ENCODE measurements around the gene UNC79. TPM values are rescaled to one million over a fixed set of nuclear protein-coding genes. Genes with fewer than 3 reads are reported as not detected.
"Not testable (repeated sequence)": the region's sequence is repeated elsewhere in the genome, so short reads cannot be mapped to it uniquely, and the experiment has no call there.

Gene UNC79
- polyA plus RNA-seq, 3 donors from 2014 or later: not detected

- H3K4me1 Mint-ChIP-seq: no peaks in the 10 kb centered on the region
- H3K27ac Mint-ChIP-seq: no peak overlapping the region
- peaks cover 2 to 12% (median 2%) of the 10 kb centered on the region in 3 donors for H3K27me3 Mint-ChIP-seq (ENCODE audit: low read depth in 3 of 3)
- H3K36me3 Mint-ChIP-seq: no peaks in the 10 kb centered on the region
- DNase-seq: no peak
- no peak overlapping the region for H3K4me3 Mint-ChIP-seq
- H3K9me3 Mint-ChIP-seq: no peaks in the 10 kb centered on the region
Measured at GRCh38 chr14:93458234-93458633, 27.5 kb downstream of the UNC79 start.

GRCh38 chr14:93462479-93462878, 31.7 kb downstream of the UNC79 start:
- H3K27ac Mint-ChIP-seq: no peak overlapping the region
- H3K9me3 Mint-ChIP-seq: peaks cover 0 to 1% (median 0%) of the 10 kb centered on the region in 6 donors
- DNase-seq: no peak
- H3K4me1 Mint-ChIP-seq: no peaks in the 10 kb centered on the region
- H3K4me3 Mint-ChIP-seq: no peak overlapping the region
- peaks cover 0 to 8% (median 2%) of the 10 kb centered on the region in 3 donors for H3K27me3 Mint-ChIP-seq (ENCODE audit: low read depth in 3 of 3)
- no peaks in the 10 kb centered on the region for H3K36me3 Mint-ChIP-seq

- H3K27me3 Mint-ChIP-seq (ENCODE audit: low read depth in 3 of 3): peaks cover 2 to 8% (median 3%) of the 10 kb centered on the region in 3 donors
- no peaks in the 10 kb centered on the region for H3K36me3 Mint-ChIP-seq
- no peaks in the 10 kb centered on the region for H3K4me1 Mint-ChIP-seq
- peaks cover 0 to 1% (median 0%) of the 10 kb centered on the region in 6 donors for H3K9me3 Mint-ChIP-seq
- no peak overlapping the region for H3K27ac Mint-ChIP-seq
- no peak for DNase-seq
- H3K4me3 Mint-ChIP-seq: no peak overlapping the region
Measured at GRCh38 chr14:93464271-93464670, 33.5 kb downstream of the UNC79 start.

GRCh38 chr14:93475471-93475870, 44.7 kb downstream of the UNC79 start:
- peaks cover 3 to 16% (median 6%) of the 10 kb centered on the region in 3 donors for H3K27me3 Mint-ChIP-seq (ENCODE audit: low read depth in 3 of 3)
- no peak overlapping the region for H3K27ac Mint-ChIP-seq
- peaks cover 0 to 2% (median 0%) of the 10 kb centered on the region in 6 donors for H3K9me3 Mint-ChIP-seq
- no peaks in the 10 kb centered on the region for H3K36me3 Mint-ChIP-seq
- no peak overlapping the region for H3K4me3 Mint-ChIP-seq
- no peaks in the 10 kb centered on the region for H3K4me1 Mint-ChIP-seq
- no peak for DNase-seq

- H3K27me3 Mint-ChIP-seq (ENCODE audit: low read depth in 3 of 3): peaks cover 2 to 11% (median 6%) of the 10 kb centered on the region in 3 donors
- H3K36me3 Mint-ChIP-seq: no peaks in the 10 kb centered on the region
- H3K27ac Mint-ChIP-seq: no peak overlapping the region
- H3K9me3 Mint-ChIP-seq: no peaks in the 10 kb centered on the region
- DNase-seq: no peak
- H3K4me1 Mint-ChIP-seq: no peaks in the 10 kb centered on the region
- H3K4me3 Mint-ChIP-seq: no peak overlapping the region
Measured at GRCh38 chr14:93476305-93476704, 45.6 kb downstream of the UNC79 start.

- H3K27me3 Mint-ChIP-seq (ENCODE audit: low read depth in 3 of 3); H3K9me3 Mint-ChIP-seq; DNase-seq; H3K4me1 Mint-ChIP-seq; H3K4me3 Mint-ChIP-seq; H3K36me3 Mint-ChIP-seq; H3K27ac Mint-ChIP-seq: not testable (repeated sequence)
Measured at GRCh38 chr14:93479074-93479473, 48.3 kb downstream of the UNC79 start.

GRCh38 chr14:93480867-93481266, 50.1 kb downstream of the UNC79 start:
- Mint-ChIP-seq H3K4me1 (no peaks in the 10 kb centered on the region), H3K4me3 (no peak overlapping the region)

GRCh38 chr14:93481758-93482157, 51.0 kb downstream of the UNC79 start:
- Mint-ChIP-seq H3K4me3 (no peak overlapping the region), H3K9me3 (peaks cover 0 to 4% (median 0%) of the 10 kb centered on the region in 6 donors), H3K4me1 (no peaks in the 10 kb centered on the region), H3K27me3 (ENCODE audit: low read depth in 3 of 3) (peaks cover 3 to 12% (median 7%) of the 10 kb centered on the region in 3 donors), H3K36me3 (no peaks in the 10 kb centered on the region), H3K27ac (no peak overlapping the region)
- no peak for DNase-seq

More at GRCh38 chr14:93480867-93481266, 50.1 kb downstream of the UNC79 start:
- no peak for DNase-seq
- H3K9me3 Mint-ChIP-seq: peaks cover 0 to 4% (median 0%) of the 10 kb centered on the region in 6 donors
- no peak overlapping the region for H3K27ac Mint-ChIP-seq
- no peaks in the 10 kb centered on the region for H3K36me3 Mint-ChIP-seq
- H3K27me3 Mint-ChIP-seq (ENCODE audit: low read depth in 3 of 3): peaks cover 3 to 12% (median 6%) of the 10 kb centered on the region in 3 donors

GRCh38 chr14:93490001-93490400, 59.3 kb downstream of the UNC79 start:
- Mint-ChIP-seq H3K4me3 (no peak overlapping the region), H3K27me3 (ENCODE audit: low read depth in 3 of 3) (peaks cover 0 to 5% (median 2%) of the 10 kb centered on the region in 3 donors), H3K4me1 (no peaks in the 10 kb centered on the region)

GRCh38 chr14:93493054-93493453, 62.3 kb downstream of the UNC79 start:
- no peaks in the 10 kb centered on the region for H3K36me3 Mint-ChIP-seq
- no peaks in the 10 kb centered on the region for H3K4me1 Mint-ChIP-seq
- DNase-seq: no peak
- H3K27me3 Mint-ChIP-seq (ENCODE audit: low read depth in 3 of 3): peaks cover 0 to 2% (median 0%) of the 10 kb centered on the region in 3 donors
- no peak overlapping the region for H3K4me3 Mint-ChIP-seq
- H3K9me3 Mint-ChIP-seq: peaks cover 0 to 2% (median 0%) of the 10 kb centered on the region in 6 donors
- no peak overlapping the region for H3K27ac Mint-ChIP-seq

More at GRCh38 chr14:93490001-93490400, 59.3 kb downstream of the UNC79 start:
- DNase-seq: no peak
- Mint-ChIP-seq H3K36me3 (no peaks in the 10 kb centered on the region), H3K9me3 (peaks cover 0 to 2% (median 0%) of the 10 kb centered on the region in 6 donors), H3K27ac (no peak overlapping the region)

GRCh38 chr14:93493622-93494021, 62.9 kb downstream of the UNC79 start:
- H3K9me3 Mint-ChIP-seq; DNase-seq; H3K36me3 Mint-ChIP-seq; H3K4me3 Mint-ChIP-seq; H3K4me1 Mint-ChIP-seq; H3K27me3 Mint-ChIP-seq (ENCODE audit: low read depth in 3 of 3); H3K27ac Mint-ChIP-seq: not testable (repeated sequence)

- Mint-ChIP-seq H3K4me1 (no peaks in the 10 kb centered on the region), H3K36me3 (no peaks in the 10 kb centered on the region), H3K4me3 (no peak overlapping the region), H3K27ac (no peak overlapping the region), H3K27me3 (ENCODE audit: low read depth in 3 of 3) (peaks cover 0 to 2% (median 0%) of the 10 kb centered on the region in 3 donors), H3K9me3 (peaks cover 0 to 2% (median 0%) of the 10 kb centered on the region in 6 donors)
- DNase-seq: no peak
Measured at GRCh38 chr14:93496856-93497741, 66.4 kb downstream of the UNC79 start.

GRCh38 chr14:93510056-93510455, 79.3 kb downstream of the UNC79 start:
- DNase-seq: no peak
- no peaks in the 10 kb centered on the region for H3K36me3 Mint-ChIP-seq
- H3K4me3 Mint-ChIP-seq: no peak overlapping the region
- no peak overlapping the region for H3K27ac Mint-ChIP-seq
- peaks cover 0 to 2% (median 0%) of the 10 kb centered on the region in 6 donors for H3K9me3 Mint-ChIP-seq
- no peaks in the 10 kb centered on the region for H3K4me1 Mint-ChIP-seq
- peaks cover 5 to 10% (median 10%) of the 10 kb centered on the region in 3 donors for H3K27me3 Mint-ChIP-seq (ENCODE audit: low read depth in 3 of 3)

- no peak for DNase-seq
- Mint-ChIP-seq H3K36me3 (no peaks in the 10 kb centered on the region), H3K27me3 (ENCODE audit: low read depth in 3 of 3) (peaks cover 6 to 10% (median 10%) of the 10 kb centered on the region in 3 donors), H3K9me3 (peaks cover 0 to 2% (median 0%) of the 10 kb centered on the region in 6 donors), H3K27ac (no peak overlapping the region), H3K4me3 (no peak overlapping the region), H3K4me1 (no peaks in the 10 kb centered on the region)
Measured at GRCh38 chr14:93511001-93511400, 80.3 kb downstream of the UNC79 start.

Data from immature natural killer cell (primary cell).